ENCODE data around the gene C3orf49. TPM values are rescaled to one million over a fixed set of nuclear protein-coding genes. Genes with fewer than 3 reads are reported as not detected.

Gene C3orf49
- total RNA-seq, 3 donors from 2014 or later (not counting 1 experiment from before 2014, with no cell fraction given): not detected

DNA sequence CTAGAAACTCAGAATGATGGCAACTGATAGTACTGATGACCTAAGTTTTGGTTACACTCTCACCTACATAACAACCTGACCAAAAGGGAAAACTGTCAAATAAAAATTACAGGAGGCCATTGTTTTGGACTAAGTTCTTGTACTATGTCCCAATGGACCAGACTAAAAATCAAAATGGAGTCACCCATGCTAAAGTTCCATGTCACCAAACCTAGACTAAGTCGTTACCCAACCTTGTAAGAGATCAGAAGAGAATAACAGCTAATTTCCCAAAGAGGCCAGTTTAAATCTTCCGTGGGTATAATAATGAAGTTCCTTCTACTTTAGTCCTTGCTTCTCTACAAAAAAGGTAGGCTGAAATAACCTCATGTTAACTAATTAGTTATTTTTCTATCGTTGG lies 32.2 kb downstream of the C3orf49 start:
- no peaks in the 10 kb centered on the region for H3K27me3 ChIP-seq (ENCODE audit: control insufficient read depth, insufficient read depth, low read length)
- WGBS (ENCODE audit: insufficient coverage): 97% methylated on average over 3 of the region's 3 CpGs
- Mint-ChIP-seq H3K27me3 (ENCODE audit: low read depth in 2 of 2) (no peaks in the 10 kb centered on the region), H3K4me1 (peaks cover 5 to 18% of the 10 kb centered on the region in 2 donors), H3K4me3 (no peak overlapping the region), H3K9me3 (no peaks in the 10 kb centered on the region), H3K27ac (no peak overlapping the region), H3K36me3 (no peaks in the 10 kb centered on the region)
- ATAC-seq: no peak
- TF ChIP-seq, protein P1, sequence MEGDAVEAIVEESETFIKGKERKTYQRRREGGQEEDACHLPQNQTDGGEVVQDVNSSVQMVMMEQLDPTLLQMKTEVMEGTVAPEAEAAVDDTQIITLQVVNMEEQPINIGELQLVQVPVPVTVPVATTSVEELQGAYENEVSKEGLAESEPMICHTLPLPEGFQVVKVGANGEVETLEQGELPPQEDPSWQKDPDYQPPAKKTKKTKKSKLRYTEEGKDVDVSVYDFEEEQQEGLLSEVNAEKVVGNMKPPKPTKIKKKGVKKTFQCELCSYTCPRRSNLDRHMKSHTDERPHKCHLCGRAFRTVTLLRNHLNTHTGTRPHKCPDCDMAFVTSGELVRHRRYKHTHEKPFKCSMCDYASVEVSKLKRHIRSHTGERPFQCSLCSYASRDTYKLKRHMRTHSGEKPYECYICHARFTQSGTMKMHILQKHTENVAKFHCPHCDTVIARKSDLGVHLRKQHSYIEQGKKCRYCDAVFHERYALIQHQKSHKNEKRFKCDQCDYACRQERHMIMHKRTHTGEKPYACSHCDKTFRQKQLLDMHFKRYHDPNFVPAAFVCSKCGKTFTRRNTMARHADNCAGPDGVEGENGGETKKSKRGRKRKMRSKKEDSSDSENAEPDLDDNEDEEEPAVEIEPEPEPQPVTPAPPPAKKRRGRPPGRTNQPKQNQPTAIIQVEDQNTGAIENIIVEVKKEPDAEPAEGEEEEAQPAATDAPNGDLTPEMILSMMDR (IDR thresholded peaks at IDR 0.05): no peak
- intact Hi-C loops (cut with micrococcal nuclease): no loop called here
- no peaks in the 10 kb centered on the region for H3K36me3 ChIP-seq (ENCODE audit: control insufficient read depth, insufficient read depth, low read length)
- DNase-seq: no peak
- no peaks in the 10 kb centered on the region for H3K9me3 ChIP-seq (ENCODE audit: control insufficient read depth, insufficient read depth, low read length)
- no peaks in the 10 kb centered on the region for H3K4me1 ChIP-seq (ENCODE audit: control insufficient read depth, insufficient read depth, low read length)
- no peak overlapping the region for H3K4me3 ChIP-seq (ENCODE audit: low read length)
- no peak overlapping the region for H3K27ac ChIP-seq (ENCODE audit: low read length)

DNA sequence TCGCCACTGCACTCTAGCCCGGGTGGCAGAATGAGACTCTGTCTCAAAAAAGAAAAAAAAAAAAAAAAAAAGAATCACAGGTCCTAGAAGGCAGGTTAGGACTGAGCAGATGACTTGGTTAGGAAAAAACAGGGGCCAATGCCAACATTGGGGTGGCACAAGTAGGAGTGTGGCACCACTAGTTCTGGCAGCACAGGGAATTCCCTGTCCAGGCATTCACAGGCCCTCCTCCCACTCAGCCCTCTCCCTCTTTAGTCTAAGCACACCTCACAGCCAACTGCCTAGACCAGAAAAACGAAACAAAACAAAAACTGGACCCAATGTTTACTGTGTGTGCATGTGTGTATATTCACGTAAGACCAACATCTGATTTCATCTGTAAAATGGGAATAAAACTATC lies 34.0 kb downstream of the C3orf49 start:
- Histone ChIP-seq H3K4me1 (ENCODE audit: control insufficient read depth, insufficient read depth, low read length) (no peaks in the 10 kb centered on the region), H3K27ac (ENCODE audit: low read length) (no peak overlapping the region), H3K9me3 (ENCODE audit: control insufficient read depth, insufficient read depth, low read length) (no peaks in the 10 kb centered on the region), H3K36me3 (ENCODE audit: control insufficient read depth, insufficient read depth, low read length) (no peaks in the 10 kb centered on the region), H3K27me3 (ENCODE audit: control insufficient read depth, insufficient read depth, low read length) (no peaks in the 10 kb centered on the region), H3K4me3 (ENCODE audit: low read length) (no peak overlapping the region)
- ATAC-seq (no peak), DNase-seq (no peak)
- Mint-ChIP-seq H3K36me3 (no peaks in the 10 kb centered on the region), H3K9me3 (no peaks in the 10 kb centered on the region), H3K27ac (no peak overlapping the region), H3K27me3 (ENCODE audit: low read depth in 2 of 2) (no peaks in the 10 kb centered on the region), H3K4me1 (peaks cover 5 to 18% of the 10 kb centered on the region in 2 donors), H3K4me3 (no peak overlapping the region)
- TF ChIP-seq, protein P1 (IDR thresholded peaks at IDR 0.05): no peak
- intact Hi-C loops (cut with micrococcal nuclease): no loop called here
- WGBS (ENCODE audit: insufficient coverage): 91% methylated on average over 2 of the region's 4 CpGs

DNA sequence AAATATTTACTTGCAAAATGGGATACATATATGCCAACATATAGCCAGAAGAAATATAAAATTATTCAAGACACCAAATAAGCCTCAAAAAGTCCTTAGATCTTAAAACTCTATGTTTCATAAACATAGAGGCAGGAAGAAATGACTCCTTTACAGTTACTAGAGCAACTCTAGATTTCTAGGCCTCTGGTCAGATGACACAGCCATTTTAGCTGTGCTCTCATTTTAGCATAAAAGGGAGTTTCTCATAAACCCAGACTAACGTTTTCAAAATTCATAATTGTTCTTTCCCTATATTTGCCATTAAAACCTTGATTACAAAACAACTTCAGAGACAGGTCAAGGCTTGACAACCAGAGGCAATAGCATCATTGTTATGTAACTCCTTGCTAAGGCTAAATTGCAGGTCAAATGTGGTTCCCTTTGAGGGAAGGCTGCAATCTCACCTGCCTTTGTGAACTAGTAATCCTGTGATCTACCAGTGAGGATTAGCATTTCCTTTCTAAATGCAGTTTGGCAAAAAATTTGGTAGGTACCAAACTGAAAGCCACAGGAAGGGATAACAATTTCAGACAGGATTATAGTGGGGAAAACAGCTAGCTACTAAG lies 36.3 kb downstream of the C3orf49 start:
- intact Hi-C loops (cut with micrococcal nuclease): no loop called here
- no peaks in the 10 kb centered on the region for H3K36me3 ChIP-seq (ENCODE audit: control insufficient read depth, insufficient read depth, low read length)
- H3K4me1 Mint-ChIP-seq: peaks cover 12 to 31% of the 10 kb centered on the region in 2 donors
- H3K4me3 Mint-ChIP-seq: no peak overlapping the region
- H3K27me3 Mint-ChIP-seq (ENCODE audit: low read depth in 2 of 2): no peaks in the 10 kb centered on the region
- H3K4me3 ChIP-seq (ENCODE audit: low read length): no peak overlapping the region
- H3K36me3 Mint-ChIP-seq: no peaks in the 10 kb centered on the region
- DNase-seq (no peak), ATAC-seq (no peak)
- H3K27ac ChIP-seq (ENCODE audit: low read length): no peak overlapping the region
- peak overlapping the region in 1 of 2 donors; percentile 19 for H3K27ac Mint-ChIP-seq
- no peaks in the 10 kb centered on the region for H3K4me1 ChIP-seq (ENCODE audit: control insufficient read depth, insufficient read depth, low read length)
- H3K27me3 ChIP-seq (ENCODE audit: control insufficient read depth, insufficient read depth, low read length): no peaks in the 10 kb centered on the region
- H3K9me3 Mint-ChIP-seq: no peaks in the 10 kb centered on the region
- H3K9me3 ChIP-seq (ENCODE audit: control insufficient read depth, insufficient read depth, low read length): no peaks in the 10 kb centered on the region
- TF ChIP-seq, protein P1 (IDR thresholded peaks at IDR 0.05): no peak
- WGBS (ENCODE audit: insufficient coverage): 47% methylated on average over 1 of the region's 1 CpG

DNA sequence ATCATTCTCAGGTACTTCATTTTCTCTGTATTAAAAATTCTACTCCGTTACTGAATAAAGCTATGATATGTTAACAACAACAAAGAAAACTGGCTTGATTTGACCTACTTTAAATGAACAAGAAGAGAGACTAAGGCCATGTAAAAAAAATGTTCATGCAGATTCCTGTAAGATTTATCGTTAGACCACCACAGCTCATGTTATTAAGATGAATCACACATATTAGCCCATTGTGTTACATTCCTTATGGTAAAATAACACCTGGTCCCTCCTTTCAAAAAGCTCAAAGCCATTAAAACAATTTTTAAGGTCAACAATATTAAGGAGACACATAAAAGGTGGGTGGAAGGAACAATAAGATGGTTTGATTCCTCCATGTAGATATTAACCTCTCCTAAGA lies 38.2 kb downstream of the C3orf49 start:
- Histone ChIP-seq H3K27ac (ENCODE audit: low read length) (no peak overlapping the region), H3K4me3 (ENCODE audit: low read length) (no peak overlapping the region), H3K27me3 (ENCODE audit: control insufficient read depth, insufficient read depth, low read length) (no peaks in the 10 kb centered on the region), H3K36me3 (ENCODE audit: control insufficient read depth, insufficient read depth, low read length) (no peaks in the 10 kb centered on the region), H3K4me1 (ENCODE audit: control insufficient read depth, insufficient read depth, low read length) (no peaks in the 10 kb centered on the region), H3K9me3 (ENCODE audit: control insufficient read depth, insufficient read depth, low read length) (no peaks in the 10 kb centered on the region)
- TF ChIP-seq, protein P1 (IDR thresholded peaks at IDR 0.05): no peak
- Mint-ChIP-seq H3K36me3 (no peaks in the 10 kb centered on the region), H3K27me3 (ENCODE audit: low read depth in 2 of 2) (no peaks in the 10 kb centered on the region), H3K9me3 (no peaks in the 10 kb centered on the region), H3K4me1 (peaks cover 24 to 30% of the 10 kb centered on the region in 2 donors), H3K4me3 (no peak overlapping the region), H3K27ac (no peak overlapping the region)
- no peak for ATAC-seq
- WGBS (ENCODE audit: insufficient coverage): 100% methylated on average over 1 of the region's 2 CpGs
- intact Hi-C loops (cut with micrococcal nuclease): no loop called here
- no peak for DNase-seq
